GM19324 (cell line): Measurements from ENCODE around the gene DOCK11.
"Not testable (repeated sequence)": the region's sequence is repeated elsewhere in the genome, so short reads cannot be mapped to it uniquely, and the experiment has no call there.

Experiments used
- ATAC-seq: cut with Tn5 transposase; IDR thresholded peaks from one replicate; pipeline ENCODE4 v1.9.1; 2021; ENCODE audit warnings: mild to moderate bottlenecking, moderate library complexity; ENCODE audit not compliant: unreplicated experiment, low FRiP score

Gene DOCK11

DNA sequence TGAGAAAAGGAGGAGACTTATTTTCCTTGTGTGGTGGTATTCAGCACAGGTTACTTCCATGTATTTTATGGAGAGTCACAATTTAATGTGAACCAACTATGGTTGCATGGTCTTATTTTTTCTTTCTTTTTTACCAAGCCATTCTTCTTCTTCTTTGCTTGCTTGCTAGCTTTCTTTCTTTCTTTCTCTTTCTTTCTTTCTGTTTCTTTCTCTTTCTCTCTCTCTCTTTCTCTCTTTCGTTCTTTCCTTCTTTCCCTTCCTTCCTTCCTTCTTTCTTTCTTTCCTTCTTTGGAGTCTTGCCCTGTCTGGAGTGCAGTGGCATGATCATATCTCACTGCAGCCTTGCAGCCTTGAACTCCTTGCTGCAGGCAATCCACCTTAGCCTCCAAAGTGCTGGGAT, 68.9 kb downstream of the DOCK11 start:
- ATAC-seq: no peak

GRCh38 chrX:118565853-118566252, 70.2 kb downstream of the DOCK11 start:
- no peak for ATAC-seq

- ATAC-seq: no peak
Observed at GRCh38 chrX:118566359-118566758, 70.7 kb downstream of the DOCK11 start.

GRCh38 chrX:118569676-118570075, 74.1 kb downstream of the DOCK11 start:
- ATAC-seq: no peak

- ATAC-seq: no peak
Observed at GRCh38 chrX:118570209-118570608, 74.6 kb downstream of the DOCK11 start.

- no peak for ATAC-seq
Observed at GRCh38 chrX:118571836-118572235, 76.2 kb downstream of the DOCK11 start.

GRCh38 chrX:118574666-118575065, 79.1 kb downstream of the DOCK11 start:
- no peak for ATAC-seq

DNA sequence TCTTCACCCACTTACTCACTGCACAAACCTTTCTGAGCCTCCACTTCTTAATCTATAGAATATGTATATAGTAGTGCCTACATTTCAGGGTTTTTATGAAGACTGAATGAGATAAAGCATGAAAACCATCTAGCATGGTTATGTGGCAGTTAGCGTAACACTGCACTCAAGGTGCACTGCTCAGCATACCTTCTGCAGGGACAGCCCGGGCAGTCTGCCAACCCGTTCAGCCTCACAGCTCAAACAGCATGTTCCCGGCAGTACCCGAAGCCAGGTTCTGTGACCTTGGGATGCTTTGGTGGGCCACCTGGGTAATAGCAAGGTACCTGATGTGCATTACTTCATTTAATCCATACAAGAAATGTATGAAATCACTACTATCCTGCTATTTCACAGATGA, 81.4 kb downstream of the DOCK11 start:
- no peak for ATAC-seq

GRCh38 chrX:118579417-118579816, 83.8 kb downstream of the DOCK11 start:
- no peak for ATAC-seq

DNA sequence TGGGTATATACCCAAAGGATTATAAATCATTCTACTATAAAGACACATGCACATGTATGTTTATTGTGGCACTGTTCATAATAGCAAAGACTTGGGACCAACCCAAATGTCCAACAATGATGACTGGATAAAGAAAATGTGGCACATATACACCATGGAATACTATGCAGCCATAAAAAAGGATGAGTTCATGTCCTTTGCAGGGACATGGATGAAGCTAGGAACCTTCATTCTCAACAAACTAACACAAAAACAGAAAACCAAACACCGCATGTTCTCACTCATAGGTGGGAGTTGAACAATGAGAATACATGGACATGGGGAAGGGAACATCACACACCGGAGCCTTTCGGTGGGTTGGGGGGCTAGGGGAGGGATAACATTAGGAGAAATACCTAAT, 87.3 kb downstream of the DOCK11 start:
- not testable (repeated sequence) for ATAC-seq

GRCh38 chrX:118583781-118584180, 88.2 kb downstream of the DOCK11 start:
- ATAC-seq: no peak

- ATAC-seq: no peak
Observed at GRCh38 chrX:118585296-118585695, 89.7 kb downstream of the DOCK11 start.

GRCh38 chrX:118586206-118586605, 90.6 kb downstream of the DOCK11 start:
- not testable (repeated sequence) for ATAC-seq

DNA sequence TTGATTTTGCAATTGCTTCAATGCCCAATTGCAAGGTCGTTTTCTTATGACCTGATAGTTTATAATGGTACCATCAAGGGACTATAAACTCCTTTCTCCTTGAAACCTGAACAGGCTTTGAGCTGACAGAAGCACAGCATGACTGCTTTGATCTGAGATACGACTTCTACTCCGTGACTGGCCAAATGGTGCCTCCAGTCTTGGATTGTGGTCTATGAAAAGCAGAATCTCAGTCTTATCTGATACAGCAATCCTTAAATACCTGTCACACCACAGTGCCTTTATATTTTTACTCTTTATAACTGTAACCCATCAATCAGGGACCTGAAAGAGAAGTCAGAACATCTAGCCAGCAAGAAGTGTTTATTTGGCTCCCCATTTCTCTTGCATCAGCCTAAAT, 93.1 kb downstream of the DOCK11 start:
- no peak for ATAC-seq

- no peak for ATAC-seq
Observed at GRCh38 chrX:118589227-118589626, 93.6 kb downstream of the DOCK11 start.

DNA sequence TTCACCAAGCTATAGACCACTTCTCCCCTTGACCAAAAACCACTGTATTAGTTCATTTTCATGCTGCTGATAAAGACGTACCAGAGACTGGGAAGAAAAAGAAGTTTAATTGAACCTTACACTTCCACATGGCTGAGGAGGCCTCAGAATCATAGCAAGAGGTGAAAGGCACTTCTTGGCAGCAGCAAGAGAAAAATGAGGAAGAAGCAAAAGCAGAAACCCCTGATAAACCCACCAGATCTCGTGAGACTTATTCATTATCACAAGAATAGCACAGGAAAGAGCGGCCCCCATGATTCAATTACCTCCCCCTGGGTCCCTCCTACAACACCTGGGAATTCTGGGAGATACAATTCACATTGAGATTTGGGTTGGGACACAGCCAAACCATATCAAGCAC, 97.8 kb downstream of the DOCK11 start:
- ATAC-seq: no peak

DNA sequence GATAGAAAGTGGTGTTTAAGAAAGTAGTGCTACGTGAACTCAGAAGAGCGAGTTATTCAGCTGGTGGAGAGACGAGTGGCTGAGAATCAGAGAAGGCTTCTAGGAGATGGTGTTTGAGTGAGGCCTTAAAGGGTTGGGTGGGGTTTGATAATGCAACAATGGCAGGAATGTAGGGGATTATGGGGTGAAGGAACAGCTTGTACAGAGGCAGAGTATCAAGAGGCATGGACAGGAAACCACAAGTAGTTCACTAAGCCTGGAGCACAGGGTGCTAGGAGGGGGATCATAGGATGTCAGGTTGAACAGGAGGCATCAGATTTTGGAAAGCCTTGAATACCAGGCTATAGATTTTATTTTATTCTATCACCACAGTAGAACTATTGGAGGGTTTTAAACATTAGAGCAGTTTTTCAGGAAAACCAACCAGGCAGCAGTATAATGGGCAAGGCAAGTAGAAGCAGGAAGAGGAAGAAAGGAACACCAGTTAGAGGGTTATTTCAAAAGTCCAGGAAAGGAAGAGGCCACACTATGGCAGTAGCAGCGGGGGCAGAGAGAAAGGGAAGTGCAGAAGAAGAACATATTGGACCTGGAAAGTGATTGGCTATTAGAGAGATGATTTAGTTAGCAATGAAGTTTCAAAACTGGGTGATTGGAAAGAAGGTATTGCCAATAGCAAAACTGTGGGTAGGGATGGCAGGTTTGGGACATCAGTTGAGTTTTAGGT, 99.2 kb downstream of the DOCK11 start:
- no peak for ATAC-seq

DNA sequence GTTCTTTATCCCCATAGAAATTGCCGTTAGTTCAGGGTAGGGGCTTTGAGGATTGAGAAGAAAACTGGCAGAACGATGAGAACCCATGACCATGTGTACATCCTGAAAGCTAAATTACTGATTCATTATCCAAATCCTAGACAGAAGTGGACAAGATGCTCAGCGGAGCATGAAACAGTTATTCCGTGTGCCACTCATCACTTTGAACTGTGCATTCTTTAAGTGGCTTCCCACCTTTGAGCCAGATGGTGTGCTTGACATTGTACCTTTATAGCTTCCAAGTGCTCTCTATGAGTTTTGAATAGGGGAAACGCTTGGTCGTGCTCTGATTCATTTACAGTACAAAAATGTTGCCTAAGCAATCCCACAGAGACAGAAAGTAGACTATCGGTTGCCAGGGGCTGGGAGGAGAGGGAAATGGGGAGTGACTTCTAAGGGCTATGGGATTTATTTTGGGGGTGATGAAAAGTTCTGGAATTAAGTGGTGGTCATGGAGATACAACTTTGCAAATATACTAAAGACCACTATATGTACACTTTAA, 100.0 kb downstream of the DOCK11 start:
- ATAC-seq: no peak

DNA sequence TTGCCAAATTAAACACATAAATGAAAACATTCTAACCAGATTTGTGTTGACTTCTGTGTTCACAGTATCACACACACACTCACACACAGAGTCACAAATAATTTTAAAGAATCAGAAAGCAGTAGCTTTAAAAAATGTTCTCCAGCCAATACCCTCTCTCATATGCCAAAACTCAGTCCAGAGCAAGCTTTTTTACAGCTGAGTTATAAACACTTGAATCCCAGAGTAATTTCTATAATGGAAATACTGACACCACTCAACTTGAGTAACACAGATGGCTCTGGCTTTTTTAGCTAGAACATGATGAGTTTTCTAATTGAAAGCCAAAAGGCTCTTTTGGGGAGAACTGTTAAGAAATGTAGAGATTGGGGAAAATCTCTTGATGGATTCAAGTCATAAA, 100.8 kb downstream of the DOCK11 start:
- ATAC-seq: no peak

DNA sequence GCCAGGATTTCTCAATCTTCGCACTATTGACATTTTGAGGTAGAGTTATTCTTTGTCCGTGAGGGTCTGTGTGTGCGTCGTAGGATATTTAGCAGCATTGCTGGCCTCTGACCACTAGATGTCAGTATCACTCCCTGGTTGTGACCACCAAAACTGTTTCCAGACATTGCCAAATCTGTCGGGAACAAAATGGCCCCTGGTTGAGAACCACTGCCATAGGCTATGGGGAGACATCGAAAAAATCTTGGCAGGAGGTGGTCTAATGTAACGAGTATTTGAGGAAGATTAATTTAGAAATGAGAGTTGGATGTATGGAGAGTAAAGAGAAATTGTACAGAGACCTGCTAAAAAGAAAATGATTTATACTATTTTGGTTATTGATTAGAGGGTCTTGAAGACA, 108.4 kb downstream of the DOCK11 start:
- ATAC-seq: no peak

- ATAC-seq: no peak
Observed at GRCh38 chrX:118612290-118612689, 116.7 kb downstream of the DOCK11 start.

DNA sequence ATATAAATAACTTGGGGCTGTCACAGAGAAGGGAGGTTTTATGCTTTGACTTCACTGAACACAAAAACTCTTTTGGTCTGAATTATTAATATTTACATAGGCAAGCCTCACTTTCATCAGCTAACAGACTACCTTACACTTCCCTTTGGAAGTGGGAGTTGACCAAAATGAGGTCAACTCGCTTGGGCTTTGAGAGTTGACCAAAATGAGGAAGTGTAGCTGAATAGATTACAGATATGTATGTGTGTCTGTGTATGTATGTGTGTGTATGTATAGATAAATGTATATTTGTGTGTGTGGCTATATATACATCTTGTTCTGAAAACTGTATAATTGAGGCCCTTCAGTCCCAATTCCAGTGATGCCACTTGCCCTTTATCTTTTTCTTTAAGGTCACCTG, 118.5 kb downstream of the DOCK11 start:
- no peak for ATAC-seq

- ATAC-seq: no peak
Observed at GRCh38 chrX:118615141-118615540, 119.5 kb downstream of the DOCK11 start.
